NCI-H1092 (cell line): ENCODE results near the gene KCTD16.
A peak's percentile ranks its signal among the peaks of the same experiment; 100 is the strongest.

ENCODE experiments used
- DNase-seq: peaks from one replicate; lab custom pipeline; 2025; lab: John Stamatoyannopoulos, UW

Gene KCTD16

GRCh38 chr5:144403817-144404420 lies 233.2 kb downstream of the KCTD16 start:
- DNase-seq = no peak

- DNase-seq = no peak
These were observed 234.0 kb downstream of the KCTD16 start for GRCh38 chr5:144404672-144405071.

GRCh38 chr5:144405991-144406390 lies 235.3 kb downstream of the KCTD16 start:
- DNase-seq = no peak

DNA sequence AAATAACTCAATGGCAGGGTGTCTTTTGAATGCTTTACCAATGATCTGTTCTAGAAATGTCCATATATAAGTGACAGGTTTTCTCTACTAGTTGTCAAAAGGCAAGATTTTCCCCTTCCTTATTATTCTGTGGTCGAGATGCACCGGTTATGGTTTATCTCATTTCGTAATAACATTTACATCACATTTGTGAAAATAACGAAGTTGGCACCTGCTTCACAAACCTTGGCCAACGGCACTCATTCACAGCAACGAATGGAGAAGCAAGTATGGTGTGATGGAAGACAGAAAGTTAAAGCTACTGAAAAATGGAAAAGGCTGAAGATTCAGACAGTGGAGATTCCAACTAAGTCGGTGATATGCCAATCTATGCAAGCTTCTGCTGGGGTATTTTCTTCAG lies 235.8 kb downstream of the KCTD16 start:
- no peak for DNase-seq

- no peak for DNase-seq
These were observed 243.7 kb downstream of the KCTD16 start for GRCh38 chr5:144414202-144415029.

- no peak for DNase-seq
These were observed 245.5 kb downstream of the KCTD16 start for GRCh38 chr5:144416196-144416595.

DNA sequence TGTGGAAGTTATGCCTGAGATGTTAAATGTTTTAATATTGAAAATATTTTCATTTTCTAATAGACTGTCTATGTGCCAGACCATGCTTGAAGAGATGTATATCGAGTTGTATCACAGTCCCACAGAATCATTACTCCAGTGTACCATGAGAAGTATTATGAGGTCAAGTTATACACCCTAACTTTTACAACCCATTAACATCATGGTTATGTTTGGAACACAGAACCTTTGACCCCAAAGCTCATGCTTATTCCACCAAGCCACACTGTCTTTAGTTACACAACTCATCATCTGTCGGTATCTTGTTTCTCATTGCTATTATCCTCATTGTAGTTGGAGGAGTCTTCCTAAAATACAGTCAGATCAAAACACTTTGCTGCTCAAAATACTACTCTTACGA lies 248.0 kb downstream of the KCTD16 start:
- no peak for DNase-seq

GRCh38 chr5:144421411-144421810 lies 250.7 kb downstream of the KCTD16 start:
- no peak for DNase-seq

DNA sequence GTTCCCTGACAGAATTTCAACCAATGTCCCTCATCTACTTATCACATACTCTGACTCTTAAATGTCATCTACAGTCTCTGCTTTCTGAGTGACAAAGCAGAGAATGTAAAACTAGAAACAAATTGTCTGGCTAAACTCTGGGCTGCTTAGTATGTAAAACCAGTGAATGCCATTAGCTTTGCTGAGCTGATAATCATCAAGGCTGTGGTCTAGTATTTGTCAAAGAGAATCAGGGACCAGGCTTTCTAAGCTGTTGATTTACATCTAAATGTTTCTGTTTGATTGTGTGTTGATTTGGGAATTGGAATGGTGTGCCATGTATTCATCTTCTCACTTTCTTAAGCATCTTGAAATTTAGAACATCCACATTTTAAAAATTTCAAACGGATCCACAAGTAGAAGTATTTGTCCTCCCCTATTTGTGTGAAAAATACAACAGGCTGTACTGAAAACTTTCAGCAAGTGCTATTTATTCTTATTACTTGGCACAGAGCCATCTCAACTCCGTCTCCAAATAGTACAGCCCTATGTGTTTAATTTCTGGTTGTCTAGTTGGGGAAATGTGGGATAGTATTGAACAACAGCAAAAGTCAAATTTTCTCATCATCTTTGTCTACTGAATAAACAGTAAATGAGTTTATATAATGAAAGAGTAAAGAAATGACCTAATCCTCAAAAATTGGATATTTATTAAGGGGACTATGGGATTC lies 251.5 kb downstream of the KCTD16 start:
- no peak for DNase-seq

DNA sequence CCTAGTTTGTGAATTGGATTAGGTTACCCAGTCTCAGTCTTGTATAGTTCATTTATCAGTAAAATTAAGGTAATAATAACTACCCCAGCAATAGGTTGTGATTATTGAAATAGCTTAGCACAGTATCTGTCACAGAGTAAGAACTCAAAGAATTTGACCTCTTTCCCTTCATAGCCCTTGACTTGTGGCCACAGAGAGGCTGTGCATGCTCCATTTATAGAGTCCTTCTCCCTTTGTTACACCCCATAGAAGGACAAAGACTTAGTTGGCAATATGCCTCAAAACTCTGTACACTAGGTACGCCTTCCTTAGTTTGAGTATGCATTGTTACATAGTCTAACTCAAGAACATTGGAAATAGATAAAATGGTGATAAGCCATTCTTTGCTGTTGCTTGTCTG lies 257.2 kb downstream of the KCTD16 start:
- no peak for DNase-seq

- DNase-seq = no peak
These were observed 257.7 kb downstream of the KCTD16 start for GRCh38 chr5:144428326-144428725.

DNA sequence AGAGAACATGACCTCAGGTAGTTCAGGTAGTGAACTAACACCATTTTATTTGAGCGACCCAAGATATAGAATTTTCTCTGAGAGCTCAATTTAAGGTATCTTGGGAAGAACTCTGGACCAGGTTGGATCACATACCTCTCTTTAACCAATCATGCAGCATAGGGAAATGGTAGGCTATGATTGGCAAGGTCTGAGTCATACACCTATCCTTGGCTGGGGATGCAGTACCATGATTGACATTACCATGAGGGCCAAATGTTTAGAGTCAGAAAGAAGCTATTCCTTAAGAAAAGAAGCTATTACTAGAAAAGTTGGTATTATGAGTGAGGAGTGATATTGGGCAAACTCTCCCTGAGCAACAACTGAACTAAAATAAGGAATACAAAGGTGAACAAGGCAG lies 258.7 kb downstream of the KCTD16 start:
- DNase-seq = no peak

DNA sequence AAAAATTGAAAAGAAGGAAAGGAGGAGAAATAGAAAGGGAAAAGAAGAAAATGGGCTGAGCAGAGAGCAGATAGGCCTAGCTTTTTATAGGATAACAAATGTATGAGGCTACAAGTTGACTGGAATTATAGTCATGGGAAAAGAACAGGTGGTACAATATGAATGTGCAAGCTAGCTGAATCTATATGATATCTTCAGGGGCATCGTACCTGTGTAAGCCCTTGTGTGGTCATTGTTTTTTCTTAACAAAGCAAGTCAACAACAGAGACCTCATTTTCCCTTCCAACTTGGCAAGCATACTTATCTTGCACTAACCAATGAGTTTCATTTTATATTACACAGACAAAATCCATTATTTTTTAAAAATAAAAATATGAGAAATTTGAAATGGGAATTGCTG lies 259.2 kb downstream of the KCTD16 start:
- no peak for DNase-seq

DNA sequence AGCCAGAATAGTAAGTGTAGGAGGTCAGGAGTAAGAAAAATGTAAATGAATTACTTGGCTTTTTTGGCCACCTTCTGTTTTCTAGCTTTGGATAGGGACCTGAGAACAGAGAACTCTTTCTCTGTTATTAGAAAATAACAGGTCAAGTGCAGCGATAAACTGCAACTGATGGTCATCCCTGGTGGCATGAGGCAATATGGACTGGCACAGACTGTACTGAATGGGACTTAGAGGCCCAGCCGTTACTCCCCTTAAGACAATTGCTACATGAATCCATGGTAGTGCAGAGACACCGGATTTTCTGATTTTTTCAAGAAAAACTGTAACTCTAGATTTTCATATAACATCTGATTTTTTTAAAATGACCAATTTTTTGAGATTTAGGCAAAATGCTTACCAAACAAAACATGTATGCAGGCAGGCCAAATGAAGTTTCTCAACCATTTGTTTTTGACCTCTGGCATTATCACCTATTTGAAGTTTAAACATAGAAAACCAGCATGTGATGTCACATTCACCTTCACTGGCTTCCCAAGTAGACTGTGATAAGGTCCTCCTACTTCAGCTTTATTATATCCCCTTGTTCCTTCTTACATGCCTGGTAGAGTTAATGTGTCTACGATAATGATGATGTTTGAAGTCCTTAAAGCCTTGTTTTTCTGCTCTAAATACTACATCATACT lies 262.6 kb downstream of the KCTD16 start:
- DNase-seq = no peak

- DNase-seq = no peak
These were observed 263.2 kb downstream of the KCTD16 start for GRCh38 chr5:144433893-144434292.

GRCh38 chr5:144436007-144436406 lies 265.3 kb downstream of the KCTD16 start:
- DNase-seq = peak; percentile 7

DNA sequence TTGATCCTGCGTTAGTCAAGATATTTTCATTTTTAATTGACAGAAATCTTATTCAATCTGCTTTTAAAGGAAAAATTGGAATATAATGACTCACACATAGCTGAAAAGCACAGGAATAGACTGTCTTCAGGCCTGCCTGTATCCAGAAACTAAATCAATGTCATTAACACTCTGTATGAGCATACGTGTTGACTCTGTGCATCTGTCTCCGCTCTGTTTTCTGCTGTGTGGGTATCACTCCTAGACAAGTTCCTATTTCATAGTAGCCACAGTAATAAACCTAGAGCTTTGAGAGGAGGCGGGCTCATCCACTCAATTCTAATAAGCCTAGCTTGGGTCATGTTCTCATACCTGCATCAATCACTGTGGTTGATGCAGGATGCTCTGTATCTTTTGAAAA lies 267.6 kb downstream of the KCTD16 start:
- DNase-seq = no peak

DNA sequence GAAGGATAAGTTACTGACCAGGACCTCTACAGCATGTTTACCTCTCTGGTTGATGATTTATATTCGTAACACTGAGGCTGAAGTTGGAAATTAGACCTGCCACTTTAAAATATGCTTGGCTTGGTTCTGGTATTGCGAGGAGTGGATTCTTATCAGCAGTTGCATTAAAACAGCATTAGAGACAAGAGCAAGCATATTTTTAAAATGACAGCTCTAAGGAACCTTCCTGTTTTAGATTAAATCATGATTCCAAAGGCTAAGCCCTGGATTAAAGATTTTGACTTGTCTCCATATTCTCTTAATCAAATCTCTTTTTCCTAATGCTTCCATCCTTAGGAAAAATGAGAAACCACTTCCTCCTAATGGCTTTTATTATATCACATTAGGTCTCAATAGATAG lies 277.8 kb downstream of the KCTD16 start:
- no peak for DNase-seq

GRCh38 chr5:144451187-144451973 lies 280.7 kb downstream of the KCTD16 start:
- DNase-seq = no peak

GRCh38 chr5:144453753-144454152 lies 283.1 kb downstream of the KCTD16 start:
- no peak for DNase-seq

DNA sequence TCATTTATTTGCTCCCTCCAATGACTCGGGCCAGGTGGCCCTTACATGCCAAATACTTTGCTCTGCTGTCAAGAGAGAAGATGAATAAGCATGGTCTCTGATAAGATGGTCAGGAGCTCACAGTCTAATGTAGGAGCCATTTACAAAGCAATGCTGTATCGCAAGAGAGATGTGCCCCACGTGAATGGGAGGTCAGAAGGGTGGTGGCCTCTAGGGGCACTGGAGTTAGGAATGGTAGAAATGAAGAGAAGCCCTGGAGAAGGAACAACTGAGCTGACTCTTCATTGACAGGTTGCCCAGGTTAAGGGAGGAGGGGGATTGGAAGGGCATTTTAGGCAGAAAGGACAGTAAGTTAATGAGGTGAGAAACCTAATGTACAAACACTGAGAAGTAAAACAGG lies 286.5 kb downstream of the KCTD16 start:
- no peak for DNase-seq

DNA sequence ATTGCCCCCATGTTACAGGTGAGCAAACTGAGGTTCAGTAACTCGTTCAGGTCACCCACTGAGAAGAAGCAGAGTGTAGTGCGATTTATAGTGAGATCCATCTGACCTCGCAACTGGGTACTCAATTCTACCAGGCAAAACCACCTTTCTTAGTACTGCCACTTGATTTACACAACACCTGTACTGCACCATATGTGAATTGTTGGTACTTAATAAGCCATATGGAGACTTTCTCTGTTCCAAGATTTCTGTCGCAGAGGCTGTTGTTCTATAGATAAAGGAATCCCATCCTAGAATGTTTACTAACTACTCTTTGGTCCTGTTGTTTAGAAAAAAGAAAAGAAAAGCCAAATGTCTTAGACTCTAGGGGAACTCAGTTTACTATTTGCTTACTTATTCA lies 287.5 kb downstream of the KCTD16 start:
- no peak for DNase-seq
